Testis (tissue), 2 donors: ENCODE measurements around the gene GPR15LG.

Source experiments
- POLR2A ChIP-seq: fragments of 450-650 bp; IDR thresholded peaks from one replicate; pipeline ENCODE4 v1.6.1; 2017; ENCODE audit warnings: antibody characterized with exemption, mild to moderate bottlenecking, moderate library complexity
- TF ChIP-seq, protein P1 (sequence below), 3 experiments: fragments of 450-650 bp in 2 of 3; fragments of 200-600 bp in 1 of 3; sonication (generic) in 1 of 3; IDR thresholded peaks; one replicate each; pipeline ENCODE4 v1.5.1; 2016 to 2019; ENCODE audit warnings: antibody characterized with exemption in 3 of 3, mild to moderate bottlenecking in 2 of 3, moderate library complexity in 1 of 3

DNA sequence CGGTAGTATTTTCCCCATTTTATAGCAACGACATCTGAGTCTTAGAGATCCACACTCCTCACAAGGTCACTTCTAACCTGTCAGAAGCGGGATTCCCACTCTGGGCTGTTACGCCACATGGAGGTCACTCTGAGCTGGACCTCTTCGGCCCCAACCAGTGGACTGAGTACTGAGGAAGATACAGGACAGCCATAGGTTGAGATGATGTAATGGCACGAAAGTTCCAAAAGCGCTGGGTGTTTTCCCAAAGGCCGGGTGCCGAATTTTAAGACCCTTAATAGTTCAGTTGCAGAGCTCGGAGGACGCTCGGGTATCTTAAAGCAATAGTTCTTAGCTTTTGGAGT, 33.6 kb upstream of the GPR15LG start:
- TF ChIP-seq, protein P1, sequence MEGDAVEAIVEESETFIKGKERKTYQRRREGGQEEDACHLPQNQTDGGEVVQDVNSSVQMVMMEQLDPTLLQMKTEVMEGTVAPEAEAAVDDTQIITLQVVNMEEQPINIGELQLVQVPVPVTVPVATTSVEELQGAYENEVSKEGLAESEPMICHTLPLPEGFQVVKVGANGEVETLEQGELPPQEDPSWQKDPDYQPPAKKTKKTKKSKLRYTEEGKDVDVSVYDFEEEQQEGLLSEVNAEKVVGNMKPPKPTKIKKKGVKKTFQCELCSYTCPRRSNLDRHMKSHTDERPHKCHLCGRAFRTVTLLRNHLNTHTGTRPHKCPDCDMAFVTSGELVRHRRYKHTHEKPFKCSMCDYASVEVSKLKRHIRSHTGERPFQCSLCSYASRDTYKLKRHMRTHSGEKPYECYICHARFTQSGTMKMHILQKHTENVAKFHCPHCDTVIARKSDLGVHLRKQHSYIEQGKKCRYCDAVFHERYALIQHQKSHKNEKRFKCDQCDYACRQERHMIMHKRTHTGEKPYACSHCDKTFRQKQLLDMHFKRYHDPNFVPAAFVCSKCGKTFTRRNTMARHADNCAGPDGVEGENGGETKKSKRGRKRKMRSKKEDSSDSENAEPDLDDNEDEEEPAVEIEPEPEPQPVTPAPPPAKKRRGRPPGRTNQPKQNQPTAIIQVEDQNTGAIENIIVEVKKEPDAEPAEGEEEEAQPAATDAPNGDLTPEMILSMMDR (IDR thresholded peaks at IDR 0.05), result no peak
- TF ChIP-seq POLR2A, result no peak
